ENCODE results near the gene SOCS1.

GRCh38 chr16:11255737-11256660 lies at the start of gene SOCS1:
- peak; percentile 91 to 94 for TF ChIP-seq RAD21 (CRISPR knock-in tag; conservative IDR thresholded peaks at IDR 0.05 in 1 of 2, IDR thresholded peaks at IDR 0.05 in 1 of 2)
- no peak for TF ChIP-seq ZNF124 (CRISPR knock-in tag; IDR thresholded peaks at IDR 0.05)
- no peak for TF ChIP-seq GABPA (tag; conservative IDR thresholded peaks at IDR 0.05; ENCODE audit: low read depth)
- TF ChIP-seq, protein P1, sequence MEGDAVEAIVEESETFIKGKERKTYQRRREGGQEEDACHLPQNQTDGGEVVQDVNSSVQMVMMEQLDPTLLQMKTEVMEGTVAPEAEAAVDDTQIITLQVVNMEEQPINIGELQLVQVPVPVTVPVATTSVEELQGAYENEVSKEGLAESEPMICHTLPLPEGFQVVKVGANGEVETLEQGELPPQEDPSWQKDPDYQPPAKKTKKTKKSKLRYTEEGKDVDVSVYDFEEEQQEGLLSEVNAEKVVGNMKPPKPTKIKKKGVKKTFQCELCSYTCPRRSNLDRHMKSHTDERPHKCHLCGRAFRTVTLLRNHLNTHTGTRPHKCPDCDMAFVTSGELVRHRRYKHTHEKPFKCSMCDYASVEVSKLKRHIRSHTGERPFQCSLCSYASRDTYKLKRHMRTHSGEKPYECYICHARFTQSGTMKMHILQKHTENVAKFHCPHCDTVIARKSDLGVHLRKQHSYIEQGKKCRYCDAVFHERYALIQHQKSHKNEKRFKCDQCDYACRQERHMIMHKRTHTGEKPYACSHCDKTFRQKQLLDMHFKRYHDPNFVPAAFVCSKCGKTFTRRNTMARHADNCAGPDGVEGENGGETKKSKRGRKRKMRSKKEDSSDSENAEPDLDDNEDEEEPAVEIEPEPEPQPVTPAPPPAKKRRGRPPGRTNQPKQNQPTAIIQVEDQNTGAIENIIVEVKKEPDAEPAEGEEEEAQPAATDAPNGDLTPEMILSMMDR (IDR thresholded peaks at IDR 0.05 in 2 of 3, conservative IDR thresholded peaks at IDR 0.05 in 1 of 3; ENCODE audit: insufficient read depth in 2 of 3, low read depth in 1 of 3, low read length in 3 of 3): peak; percentile 73 to 87 (median 84)
- no peak for TF ChIP-seq TCF7L2 (IDR thresholded peaks at IDR 0.05; ENCODE audit: low read depth, low read length)

Data from K562 (cell line).